ENCODE measurements around the gene METTL4.

METTL4 gene

GRCh38 chr18:2570772-2571199, 519 bp downstream of the METTL4 start:
- peak overlapping the region; percentile 84 for H3K4me3 ChIP-seq (ENCODE audit: low read depth, low read length)
- ChIA-PET POLR2A (interaction anchor here (1.1 to 2.4 kb wide), 2 partner anchors 14 to 86 kb away, joined by 4 to 12 read pairs; partner anchors contain the start of gene SMCHD1), CTCF (interaction anchor here (0.8 to 1.2 kb wide), 2 partner anchors 24 to 57 kb away, joined by 3 read pairs; no protein-coding TSS in a partner anchor)
- no peaks in the 10 kb centered on the region for H3K4me1 ChIP-seq (ENCODE audit: control insufficient read depth, insufficient read depth, low read length)
- H3K27ac ChIP-seq (ENCODE audit: extremely low read depth, low read depth, low read length), result peak overlapping the region; percentile 97
- peaks cover 9 to 14% of the 10 kb centered on the region in 2 experiments for H3K36me3 ChIP-seq (ENCODE audit: control insufficient read depth in 2 of 2, insufficient read depth in 1 of 2, low read length in 2 of 2)
- no peaks in the 10 kb centered on the region for H3K9me3 ChIP-seq (ENCODE audit: control insufficient read depth, insufficient read depth, low read depth, low read length)
- no peak for TF ChIP-seq SP2 (tag by site-specific recombination; IDR thresholded peaks at IDR 0.05)
- no peak for TF ChIP-seq ZNF274 (IDR thresholded peaks at IDR 0.05; ENCODE audit: low read length)
- TF ChIP-seq ZNF274 (tag by site-specific recombination; IDR thresholded peaks at IDR 0.05; ENCODE audit: borderline replicate concordance), result no peak
- no peak for TF ChIP-seq ZEB2 (tag by site-specific recombination; IDR thresholded peaks at IDR 0.05)
- no peak for TF ChIP-seq HOXC10 (CRISPR knock-in tag; IDR thresholded peaks at IDR 0.05)
- TF ChIP-seq ZNF2 (tag by site-specific recombination; IDR thresholded peaks at IDR 0.05), result 0 out of 2 replicates have a peak, but pooled peaks have one; percentile 12
- TF ChIP-seq PRDM10 (tag by site-specific recombination; IDR thresholded peaks at IDR 0.05), result peak; percentile 98
- TF ChIP-seq ZNF221 (tag by site-specific recombination; IDR thresholded peaks at IDR 0.05; ENCODE audit: borderline replicate concordance), result no peak
- no peak for TF ChIP-seq ZNF514 (tag by site-specific recombination; IDR thresholded peaks at IDR 0.05)
- no peak for TF ChIP-seq MZF1 (tag by site-specific recombination; IDR thresholded peaks at IDR 0.05; ENCODE audit: borderline replicate concordance)
- no peak for TF ChIP-seq ZNF626 (tag by site-specific recombination; IDR thresholded peaks at IDR 0.05)
- TF ChIP-seq ZNF830 (tag by site-specific recombination; IDR thresholded peaks at IDR 0.05; ENCODE audit: low read depth), result no peak
- no peak for TF ChIP-seq ZNF843 (tag by site-specific recombination; IDR thresholded peaks at IDR 0.05)
- TF ChIP-seq ZNF132 (tag by site-specific recombination; IDR thresholded peaks at IDR 0.05; ENCODE audit: borderline replicate concordance), result no peak
- TF ChIP-seq ZNF292 (tag by site-specific recombination; IDR thresholded peaks at IDR 0.05; ENCODE audit: borderline replicate concordance, low read depth), result no peak
- no peak for TF ChIP-seq ZNF585B (tag by site-specific recombination; IDR thresholded peaks at IDR 0.05)
- no peak for TF ChIP-seq ZSCAN18 (tag by site-specific recombination; IDR thresholded peaks at IDR 0.05)
- TF ChIP-seq HIC1 (tag by site-specific recombination; IDR thresholded peaks at IDR 0.05), result no peak
- no peak for TF ChIP-seq PRDM1 (tag by site-specific recombination; IDR thresholded peaks at IDR 0.05)
- TF ChIP-seq ZNF394 (tag by site-specific recombination; IDR thresholded peaks at IDR 0.05; ENCODE audit: borderline replicate concordance), result no peak
- TF ChIP-seq KLF10 (tag by site-specific recombination; IDR thresholded peaks at IDR 0.05), result no peak
- TF ChIP-seq HOXA7 (CRISPR knock-in tag; IDR thresholded peaks at IDR 0.05; ENCODE audit: borderline replicate concordance), result no peak
- no peak for TF ChIP-seq PRDM2 (tag by site-specific recombination; IDR thresholded peaks at IDR 0.05; ENCODE audit: borderline replicate concordance)
- TF ChIP-seq GFI1B (tag by site-specific recombination; IDR thresholded peaks at IDR 0.05), result no peak

Measured in HEK293 (cell line).